Astrocyte of the spinal cord (primary cell): ENCODE measurements around the gene TBC1D3C.
"Not testable (repeated sequence)": the region's sequence is repeated elsewhere in the genome, so short reads cannot be mapped to it uniquely, and the experiment has no call there.

ENCODE experiments used
- DNase-seq: peaks from one replicate; pipeline ENCODE4 v3.0.0; 2011; ENCODE audit warnings: low read depth, low spot score
- H3K4me3 ChIP-seq: 2 replicates; pipeline ENCODE4 v1.5.1; 2011; ENCODE audit warnings: low read depth, mild to moderate bottlenecking, low read length, moderate library complexity
- in situ Hi-C: cut with HindIII; loops from 2 replicates; pipeline ENCODE4 v1.10.0; 2017; ENCODE audit warnings: low sequenced_read_pairs

Gene TBC1D3C

GRCh38 chr17:38068534-38068933, at the start of gene TBC1D3C:
Gene TBC1D3C (minus strand): TSS chr17:38068634. CDS start chr17:38067066, 1,568 bp downstream.
- H3K4me3 ChIP-seq, DNase-seq, in situ Hi-C loops: not testable (repeated sequence)

- DNase-seq, in situ Hi-C loops: not testable (repeated sequence)
Observed at GRCh38 chr17:38099262-38099661, 30.8 kb upstream of the TBC1D3C start.

GRCh38 chr17:38094059-38094694, 25.7 kb upstream of the TBC1D3C start:
- H3K4me3 ChIP-seq, in situ Hi-C loops, DNase-seq: not testable (repeated sequence)

More at GRCh38 chr17:38099262-38099661, 30.8 kb upstream of the TBC1D3C start:
- not testable (repeated sequence) for H3K4me3 ChIP-seq

GRCh38 chr17:38088120-38088519, 19.7 kb upstream of the TBC1D3C start:
- in situ Hi-C loops, H3K4me3 ChIP-seq, DNase-seq: not testable (repeated sequence)

GRCh38 chr17:38087344-38087743, 18.9 kb upstream of the TBC1D3C start:
- H3K4me3 ChIP-seq, in situ Hi-C loops, DNase-seq: not testable (repeated sequence)
